Measurements from ENCODE around the gene SIRT2.
"Not testable (repeated sequence)": the region's sequence is repeated elsewhere in the genome, so short reads cannot be mapped to it uniquely, and the experiment has no call there.

Gene SIRT2

GRCh38 chr19:38877781-38878574 lies 21.4 kb downstream of the SIRT2 start, which contains the start of gene RINL:
Gene RINL, minus strand, starts transcription at chr19:38878275. Its CDS starts 1,533 bp downstream, at chr19:38876742.
- FAIRE-seq: no peak
- DNase-seq (ENCODE audit: insufficient read length, low spot score): no peak
- TF ChIP-seq POLR2A (IDR thresholded peaks at IDR 0.05; ENCODE audit: low read depth, low read length): no peak

DNA sequence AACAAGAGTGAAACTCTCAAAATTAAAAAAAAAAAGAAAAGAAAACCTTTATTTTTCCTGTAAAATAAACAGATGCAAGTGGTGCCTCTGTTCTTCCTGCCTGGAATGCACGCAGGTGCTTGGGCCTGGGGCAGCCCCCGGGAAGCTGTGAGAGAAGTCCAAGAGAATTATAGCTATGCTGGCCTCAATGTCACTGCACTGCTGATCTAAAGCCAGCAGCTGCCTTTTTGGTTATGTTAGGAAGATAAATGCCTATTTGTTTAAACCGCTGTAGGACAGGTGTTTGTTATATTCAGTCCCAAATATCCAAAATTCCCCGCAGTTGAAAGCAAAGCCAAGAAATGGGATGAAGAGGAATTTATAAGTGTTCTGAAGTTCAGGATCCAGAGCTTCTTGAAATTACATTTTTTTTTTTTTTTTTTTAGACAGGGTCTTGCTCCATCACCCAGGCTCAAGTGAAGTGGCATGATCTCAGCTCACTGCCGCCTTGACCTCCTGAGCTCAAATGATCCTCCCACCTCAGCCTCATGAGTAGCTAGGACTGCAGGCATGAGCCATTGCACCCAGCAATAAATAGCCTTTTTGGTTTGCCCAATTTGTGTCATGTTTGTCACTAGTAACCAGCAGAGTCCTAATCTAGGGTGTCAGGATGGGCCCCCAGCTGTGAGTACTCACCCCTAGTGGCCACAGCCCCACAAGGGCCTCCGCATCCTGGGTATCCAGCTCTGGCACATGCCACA lies 23.6 kb downstream of the SIRT2 start:
- FAIRE-seq: no peak
- TF ChIP-seq POLR2A (IDR thresholded peaks at IDR 0.05; ENCODE audit: low read depth, low read length): no peak
- no peak for DNase-seq (ENCODE audit: insufficient read length, low spot score)

DNA sequence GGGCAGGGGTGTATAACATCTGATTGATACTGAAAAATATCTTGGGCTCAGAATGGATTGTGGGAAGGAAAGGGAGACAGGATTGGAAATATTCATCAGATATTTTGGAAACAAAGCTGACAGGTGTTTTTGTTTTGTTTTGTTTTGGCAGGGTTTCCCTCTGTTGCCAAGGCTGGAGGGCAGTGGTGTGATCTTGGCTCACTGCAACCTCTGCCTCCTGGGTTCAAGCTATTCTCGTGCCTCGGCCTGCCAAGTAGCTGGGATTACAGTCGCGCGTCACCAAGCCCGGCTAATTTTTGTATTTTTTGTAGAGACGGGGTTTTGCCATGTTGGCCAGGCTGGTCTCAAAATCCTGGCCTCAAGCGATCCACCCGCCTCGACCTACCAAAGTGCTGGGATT lies 26.0 kb downstream of the SIRT2 start:
- not testable (repeated sequence) for FAIRE-seq

DNA sequence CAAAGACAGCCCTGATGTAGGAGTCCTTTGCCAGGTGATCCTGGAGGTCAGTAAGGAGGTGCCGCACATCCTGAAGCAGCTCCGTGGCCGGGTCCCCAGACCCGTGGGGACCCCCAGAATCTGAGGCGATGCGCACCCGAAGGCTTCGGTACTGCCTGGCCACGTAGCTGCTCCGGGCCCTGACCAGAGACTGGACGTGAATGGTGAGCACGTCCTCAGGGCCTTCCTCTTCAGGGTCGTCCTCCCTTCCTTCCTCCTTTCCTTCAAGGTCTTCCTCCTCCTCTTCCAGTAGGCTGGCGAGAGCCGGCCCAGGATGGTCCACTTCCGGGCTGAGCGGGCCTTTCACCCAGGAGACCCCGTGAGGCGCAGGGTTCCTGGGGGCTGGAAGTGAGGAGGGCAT lies 28.8 kb downstream of the SIRT2 start:
- FAIRE-seq: no peak

More for the DNA sequence above, 26.0 kb downstream of the SIRT2 start:
- not testable (repeated sequence) for DNase-seq (ENCODE audit: insufficient read length, low spot score)

GRCh38 chr19:38869836-38870607 lies 29.4 kb downstream of the SIRT2 start:
- FAIRE-seq (no peak), DNase-seq (ENCODE audit: insufficient read length, low spot score) (no peak)
- TF ChIP-seq POLR2A (IDR thresholded peaks at IDR 0.05; ENCODE audit: low read depth, low read length): no peak

More for the DNA sequence above, 28.8 kb downstream of the SIRT2 start:
- no peak for DNase-seq (ENCODE audit: insufficient read length, low spot score)
- no peak for TF ChIP-seq POLR2A (IDR thresholded peaks at IDR 0.05; ENCODE audit: low read depth, low read length)

GRCh38 chr19:38869160-38869835 lies 30.1 kb downstream of the SIRT2 start:
- FAIRE-seq (no peak), DNase-seq (ENCODE audit: insufficient read length, low spot score) (no peak)
- no peak for TF ChIP-seq POLR2A (IDR thresholded peaks at IDR 0.05; ENCODE audit: low read depth, low read length)

DNA sequence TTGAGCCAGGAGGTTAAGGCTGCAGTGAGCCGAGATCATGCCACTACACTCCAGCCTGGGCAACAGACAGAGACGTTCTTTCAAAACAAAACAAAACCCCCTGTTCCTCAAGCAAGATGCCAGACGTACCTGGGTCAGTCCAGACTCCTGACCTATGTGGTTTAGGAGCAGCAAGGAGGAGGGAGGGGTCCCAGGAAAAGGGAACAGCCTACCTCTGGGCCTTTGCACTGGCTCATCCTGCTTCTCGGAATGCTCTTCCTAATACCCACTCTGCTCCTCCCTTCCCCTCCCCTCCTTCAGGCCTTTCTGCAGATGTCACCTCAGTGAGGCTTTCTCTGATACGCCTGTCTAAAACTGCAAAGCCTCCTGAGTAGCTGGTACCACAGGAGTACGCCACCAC lies 30.9 kb downstream of the SIRT2 start:
- DNase-seq (ENCODE audit: insufficient read length, low spot score) (no peak), FAIRE-seq (no peak)
- no peak for TF ChIP-seq POLR2A (IDR thresholded peaks at IDR 0.05; ENCODE audit: low read depth, low read length)

GRCh38 chr19:38867171-38867780 lies 32.1 kb downstream of the SIRT2 start:
- FAIRE-seq (no peak), DNase-seq (ENCODE audit: insufficient read length, low spot score) (no peak)
- TF ChIP-seq POLR2A (IDR thresholded peaks at IDR 0.05; ENCODE audit: low read depth, low read length): no peak

DNA sequence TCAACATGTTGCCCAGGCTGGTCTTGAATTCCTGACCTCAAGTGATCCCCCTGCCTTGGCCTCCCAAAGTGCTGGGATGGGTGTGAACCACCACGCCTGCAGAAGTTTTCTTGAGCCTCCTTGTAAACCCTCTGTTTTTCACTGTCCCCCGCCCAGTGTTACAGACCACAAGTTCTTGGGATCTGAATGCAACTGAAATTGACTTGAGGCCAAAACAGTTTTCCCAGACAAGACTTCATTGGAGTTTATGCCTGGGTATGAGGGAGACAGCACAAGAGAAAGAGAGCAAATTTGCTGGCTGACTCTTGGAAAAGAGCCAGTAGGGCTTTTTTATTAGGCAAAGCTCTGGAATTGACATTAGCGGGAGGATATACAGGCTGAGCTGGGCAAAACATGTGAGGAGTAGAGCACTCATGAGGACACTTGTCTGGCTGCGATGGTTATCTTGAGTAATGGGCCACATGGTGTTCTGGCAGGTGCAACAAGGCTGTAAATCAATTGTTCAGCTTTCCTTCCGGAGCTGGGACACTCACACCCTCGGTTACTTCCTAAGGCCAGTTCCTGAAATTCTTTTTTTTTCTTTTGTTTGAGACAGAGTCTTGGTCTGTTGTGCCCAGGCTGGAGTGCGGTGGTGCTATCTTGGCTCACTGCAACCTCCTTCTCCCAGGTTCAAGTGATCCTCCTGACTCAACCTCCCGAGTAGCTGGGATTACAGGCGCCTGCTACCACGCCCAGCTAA lies 36.9 kb downstream of the SIRT2 start:
- FAIRE-seq: no peak
- TF ChIP-seq POLR2A (IDR thresholded peaks at IDR 0.05; ENCODE audit: low read depth, low read length): no peak
- no peak for DNase-seq (ENCODE audit: insufficient read length, low spot score)

DNA sequence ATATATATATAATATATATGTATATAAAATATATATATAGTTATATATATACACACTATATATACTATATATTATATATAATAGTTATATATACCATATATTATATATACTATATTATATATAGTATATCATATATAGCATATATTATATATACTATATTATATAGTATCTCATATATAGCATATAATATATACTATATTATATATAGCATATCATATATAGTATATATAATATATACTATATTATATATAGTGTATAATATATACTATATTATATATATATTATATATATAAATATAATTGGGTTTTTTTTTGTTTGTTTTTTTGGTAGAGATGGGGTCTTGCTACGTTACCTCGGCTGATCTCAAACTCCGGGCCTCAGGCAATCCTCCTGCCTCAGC lies 38.0 kb downstream of the SIRT2 start:
- no peak for DNase-seq (ENCODE audit: insufficient read length, low spot score)
- no peak for FAIRE-seq
- TF ChIP-seq POLR2A (IDR thresholded peaks at IDR 0.05; ENCODE audit: low read depth, low read length): no peak

GRCh38 chr19:38859631-38860204 lies 39.7 kb downstream of the SIRT2 start:
- not testable (repeated sequence) for FAIRE-seq; DNase-seq (ENCODE audit: insufficient read length, low spot score)

GRCh38 chr19:38856813-38857212 lies 42.6 kb downstream of the SIRT2 start:
- DNase-seq (ENCODE audit: insufficient read length, low spot score): no peak
- TF ChIP-seq POLR2A (IDR thresholded peaks at IDR 0.05; ENCODE audit: low read depth, low read length): no peak
- FAIRE-seq: no peak

DNA sequence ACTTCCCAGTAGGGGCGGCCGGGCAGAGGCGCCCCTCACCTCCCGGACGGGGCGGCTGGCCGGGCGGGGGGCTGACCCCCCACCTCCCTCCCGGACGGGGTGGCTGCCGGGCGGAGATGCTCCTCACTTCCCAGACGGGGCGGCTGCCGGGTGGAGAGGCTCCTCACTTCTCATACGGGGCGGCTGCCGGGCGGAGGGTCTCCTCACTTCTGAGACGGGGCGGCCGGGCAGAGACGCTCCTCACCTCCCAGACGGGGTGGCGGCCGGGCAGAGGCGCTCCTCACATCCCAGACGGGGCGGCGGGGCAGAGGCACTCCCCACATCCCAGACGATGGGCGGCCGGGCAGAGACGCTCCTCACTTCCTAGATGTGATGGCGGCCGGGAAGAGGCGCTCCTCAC lies 43.7 kb downstream of the SIRT2 start:
- FAIRE-seq; DNase-seq (ENCODE audit: insufficient read length, low spot score): not testable (repeated sequence)

DNA sequence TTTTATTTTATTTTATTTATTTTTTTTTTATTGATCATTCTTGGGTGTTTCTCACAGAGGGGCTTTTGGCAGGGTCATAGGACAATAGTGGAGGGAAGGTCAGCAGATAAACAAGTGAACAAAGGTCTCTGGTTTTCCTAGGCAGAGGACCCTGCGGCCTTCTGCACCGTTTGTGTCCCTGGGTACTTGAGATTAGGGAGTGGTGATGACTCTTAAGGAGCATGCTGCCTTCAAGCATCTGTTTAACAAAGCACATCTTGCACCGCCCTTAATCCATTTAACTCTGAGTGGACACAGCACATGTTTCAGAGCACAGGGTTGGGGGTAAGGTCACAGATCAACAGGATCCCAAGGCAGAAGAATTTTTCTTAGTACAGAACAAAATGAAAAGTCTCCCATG lies 44.5 kb downstream of the SIRT2 start:
- not testable (repeated sequence) for DNase-seq (ENCODE audit: insufficient read length, low spot score); FAIRE-seq
